Astrocyte of the cerebellum (primary cell): ENCODE data around the gene JTB.

Experiments
- DNase-seq: peaks from one replicate; pipeline ENCODE4 v3.0.0-alpha.2; 2011; ENCODE audit warnings: low read depth
- H3K4me3 ChIP-seq: 2 replicates; pipeline ENCODE4 v1.5.1; 2011; ENCODE audit warnings: mild to moderate bottlenecking, low read depth, low read length, moderate library complexity
- CTCF ChIP-seq: IDR thresholded peaks from 2 replicates; pipeline ENCODE4 v1.5.1; 2012; ENCODE audit warnings: low read length, low read depth, moderate library complexity, mild to moderate bottlenecking; ENCODE audit errors: missing control alignments
- in situ Hi-C: cut with HindIII; loops from 2 replicates; pipeline ENCODE4 v1.10.0; 2017; ENCODE audit warnings: low sequenced_read_pairs

JTB gene

GRCh38 chr1:153928791-153929341 lies 48.6 kb downstream of the JTB start:
- in situ Hi-C loops: no loop called here
- no peak for DNase-seq
- H3K4me3 ChIP-seq: no peak overlapping the region
- no peak for TF ChIP-seq CTCF

GRCh38 chr1:153928245-153928644 lies 49.2 kb downstream of the JTB start:
- in situ Hi-C loops: no loop called here
- no peak for DNase-seq
- no peak overlapping the region for H3K4me3 ChIP-seq
- no peak for TF ChIP-seq CTCF

- no peak overlapping the region for H3K4me3 ChIP-seq
- TF ChIP-seq CTCF: no peak
- in situ Hi-C loops: no loop called here
- DNase-seq: no peak
Observed at GRCh38 chr1:153926405-153926804, 51.1 kb downstream of the JTB start.
